OCI-M2 (cell line): ENCODE data around the gene C12orf42.
"Not testable (repeated sequence)": the region's sequence is repeated elsewhere in the genome, so short reads cannot be mapped to it uniquely, and the experiment has no call there.

ENCODE experiments used
- DNase-seq: peaks from one replicate; lab custom pipeline; 2025; ENCODE audit not compliant: unreplicated experiment; lab: John Stamatoyannopoulos, UW

C12orf42 gene

DNA sequence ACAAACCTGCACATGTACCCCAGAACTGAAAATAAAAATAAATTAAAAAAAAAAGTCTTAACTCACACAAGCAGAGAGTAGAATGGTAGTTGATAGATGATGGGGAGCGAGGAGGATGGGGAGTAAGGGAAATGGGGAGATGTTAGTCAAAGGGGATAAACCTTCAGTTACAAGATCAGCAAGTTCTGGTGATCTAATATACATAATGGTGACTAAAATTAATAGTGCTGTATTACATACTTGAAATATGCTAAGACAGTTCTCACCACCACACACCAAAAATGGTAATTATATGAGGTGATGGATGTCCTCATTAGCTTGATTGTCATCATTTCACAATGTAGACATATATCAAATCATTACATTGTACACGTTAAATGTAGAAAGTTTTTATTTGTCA, 3.2 kb upstream of the C12orf42 start:
- no peak for DNase-seq

DNA sequence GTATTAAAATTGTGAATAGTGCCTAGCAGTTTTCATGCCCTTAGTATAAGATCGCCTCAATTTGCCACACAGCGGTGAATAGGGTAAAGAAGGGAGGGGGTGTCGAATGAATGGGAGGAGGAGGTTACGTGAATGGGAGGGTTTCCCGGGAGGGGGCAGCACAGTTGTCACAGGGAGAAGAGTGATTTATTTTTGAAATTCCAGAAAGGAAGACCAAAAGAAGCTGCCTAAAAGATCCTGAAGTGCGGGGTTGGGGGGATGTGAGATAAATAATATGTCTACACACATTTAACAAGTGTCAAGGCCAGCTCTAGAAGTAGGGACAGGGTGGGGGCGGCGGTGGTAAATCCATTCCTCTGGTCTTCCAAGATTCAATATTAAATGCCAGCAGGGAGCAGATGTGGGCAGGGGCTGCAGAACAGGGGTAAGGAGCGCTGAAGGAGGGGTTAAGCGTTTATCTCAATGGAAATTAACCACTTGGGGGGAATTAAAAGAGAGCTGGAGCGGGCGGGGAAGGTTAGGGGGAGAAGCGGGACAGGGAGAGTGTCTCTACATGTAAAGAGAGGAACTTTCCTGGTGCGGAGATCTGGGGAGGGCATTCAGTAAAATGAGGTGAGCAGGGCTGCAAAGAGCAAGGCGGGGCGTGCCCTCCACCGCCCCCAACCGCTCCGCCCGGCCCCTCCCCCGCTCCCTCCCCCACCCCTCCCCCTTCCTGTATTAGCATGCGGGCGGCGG, 867 bp downstream of the C12orf42 start:
- DNase-seq = no peak

DNA sequence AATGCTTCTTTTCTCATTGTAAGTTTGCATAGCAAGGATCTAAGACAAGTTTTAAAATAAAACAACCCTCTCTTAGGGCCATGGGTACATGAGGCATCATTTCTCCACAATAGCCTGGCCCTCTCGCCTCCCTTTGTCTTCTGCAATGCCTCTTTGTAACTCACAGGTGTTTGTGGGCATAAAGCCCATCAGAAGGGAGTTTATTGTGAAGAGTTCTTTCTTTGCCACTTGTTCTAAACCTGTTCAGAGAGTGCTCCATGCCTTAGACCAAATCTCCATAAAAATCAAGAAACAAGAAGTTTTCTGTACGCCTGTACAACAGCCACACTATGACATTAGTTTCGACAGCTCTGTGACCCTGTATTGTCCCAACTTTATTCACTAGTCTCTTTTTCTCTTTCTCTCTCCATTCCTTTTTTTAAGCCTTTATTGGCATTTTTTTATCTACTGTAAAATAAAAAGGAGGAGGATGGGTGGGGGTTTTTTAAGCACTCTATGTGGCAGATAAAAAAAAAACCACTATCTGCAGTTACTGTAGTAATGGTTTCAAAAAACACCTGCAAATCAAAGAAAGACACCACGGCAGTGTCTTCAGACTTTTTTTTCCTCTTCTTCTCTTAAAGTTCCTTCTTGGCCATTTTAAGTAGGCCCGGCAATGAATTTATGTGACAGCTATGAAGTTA, 1.6 kb downstream of the C12orf42 start:
- DNase-seq = no peak

DNA sequence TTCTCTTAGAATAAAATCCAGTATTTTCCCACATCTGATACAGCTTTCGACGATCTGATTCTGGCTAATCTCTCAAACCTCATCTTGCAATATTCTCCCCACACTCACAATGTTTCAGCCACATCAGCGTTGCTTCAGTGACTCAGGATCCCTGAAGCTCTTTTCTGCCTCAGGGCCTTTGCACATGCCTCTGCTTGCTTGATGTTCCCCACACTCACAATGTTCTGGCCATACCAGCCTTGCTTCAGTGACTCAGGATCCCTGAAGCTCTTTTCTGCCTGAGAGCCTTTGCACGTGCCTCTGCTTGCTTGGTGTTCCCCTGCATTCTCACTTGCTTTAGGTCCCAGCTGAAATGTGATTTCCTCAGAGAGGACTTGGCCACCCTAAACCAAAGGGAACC, 2.6 kb downstream of the C12orf42 start:
- no peak for DNase-seq

DNA sequence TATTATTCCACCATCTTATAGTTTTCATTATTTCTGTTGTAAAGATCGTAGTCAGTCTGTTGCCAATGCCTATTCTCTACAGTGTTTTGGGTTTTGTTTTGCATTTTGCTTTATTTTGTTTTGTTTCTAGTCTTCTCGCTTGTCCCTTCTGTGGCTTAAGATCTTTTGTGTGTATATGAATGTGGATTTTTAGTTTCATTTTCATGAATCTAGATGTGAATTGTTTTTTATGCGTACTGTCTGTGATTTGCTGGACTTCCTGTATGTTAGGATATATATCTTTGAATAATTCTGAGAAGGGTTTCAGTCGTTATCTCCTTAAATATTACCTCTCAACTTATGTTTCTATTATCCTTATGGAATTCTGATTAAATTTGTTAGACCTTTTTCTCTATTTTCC, 13.4 kb downstream of the C12orf42 start:
- no peak for DNase-seq

DNA sequence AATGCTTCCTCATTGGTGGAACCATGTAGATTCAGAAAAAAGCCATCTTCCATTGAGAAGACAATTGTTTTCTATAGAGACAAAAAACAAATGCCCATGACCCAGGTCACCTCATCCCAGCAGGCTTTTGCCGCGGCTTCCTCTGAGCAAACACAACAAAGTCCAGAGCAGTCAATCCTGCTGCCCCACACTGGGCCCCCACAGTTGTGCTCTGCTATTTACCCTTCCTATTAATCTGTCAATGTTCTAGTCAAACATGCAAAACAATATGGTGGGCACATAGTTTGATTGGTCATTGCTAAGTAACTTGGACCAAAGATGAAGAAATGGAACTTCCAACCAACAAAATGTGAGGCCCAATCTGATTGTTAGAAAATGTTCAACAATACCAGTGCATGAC, 20.7 kb downstream of the C12orf42 start:
- no peak for DNase-seq

DNA sequence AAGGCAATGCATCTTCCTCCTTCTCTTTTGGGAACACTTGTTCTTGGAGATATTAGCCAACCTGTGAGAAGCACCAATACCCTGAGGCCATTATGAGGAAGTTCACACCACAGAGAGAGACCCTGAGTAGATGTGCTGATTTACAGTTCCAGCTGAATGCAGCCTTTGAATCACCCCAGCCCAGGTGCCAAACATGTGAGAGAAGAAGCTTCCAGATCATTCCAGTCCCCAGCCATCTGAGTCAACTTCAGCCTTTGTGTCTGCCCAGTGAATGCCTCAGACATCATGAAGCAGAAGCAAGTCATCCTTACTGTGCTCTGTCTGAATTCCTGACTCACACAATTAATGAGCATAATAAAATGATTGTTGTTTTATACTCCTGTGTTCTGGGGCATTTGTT, 25.1 kb downstream of the C12orf42 start:
- no peak for DNase-seq

DNA sequence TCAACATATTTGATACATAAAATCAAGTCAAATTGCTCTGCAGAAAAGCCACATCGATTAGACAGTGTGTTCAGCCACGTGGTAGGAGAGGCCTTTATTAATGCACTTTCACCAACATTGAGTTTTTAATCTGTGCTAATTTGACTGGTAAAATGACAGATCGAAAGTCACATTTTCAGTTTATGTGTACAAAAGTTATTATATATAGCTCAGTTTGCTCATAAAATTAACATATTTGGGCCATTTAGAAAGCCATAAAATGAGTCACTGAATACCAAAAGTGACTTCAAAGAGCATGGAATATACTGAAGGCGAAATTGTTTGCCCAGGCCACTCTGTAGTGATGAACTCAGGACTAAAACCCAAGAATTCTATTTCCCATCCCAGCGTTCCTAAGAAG, 26.0 kb downstream of the C12orf42 start:
- DNase-seq = no peak

DNA sequence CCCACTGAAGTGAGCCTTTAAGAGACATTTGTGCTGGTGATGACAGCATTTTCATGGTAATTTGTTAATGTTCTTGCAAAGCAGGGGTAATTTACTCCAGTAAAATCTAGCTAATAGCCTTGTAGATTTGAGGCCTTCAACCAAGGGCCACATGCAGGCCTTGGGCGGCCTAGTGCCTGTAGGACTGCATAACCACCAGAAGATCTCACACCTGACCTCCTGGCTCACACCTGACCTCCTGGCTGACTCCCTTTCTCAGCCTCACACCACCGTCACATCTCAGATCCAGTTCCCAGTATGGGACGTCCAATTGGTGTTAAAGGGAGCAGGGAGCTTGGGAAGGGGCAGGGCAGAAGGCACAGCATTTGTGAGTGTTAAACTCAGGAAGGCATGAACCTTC, 26.9 kb downstream of the C12orf42 start:
- DNase-seq = no peak

DNA sequence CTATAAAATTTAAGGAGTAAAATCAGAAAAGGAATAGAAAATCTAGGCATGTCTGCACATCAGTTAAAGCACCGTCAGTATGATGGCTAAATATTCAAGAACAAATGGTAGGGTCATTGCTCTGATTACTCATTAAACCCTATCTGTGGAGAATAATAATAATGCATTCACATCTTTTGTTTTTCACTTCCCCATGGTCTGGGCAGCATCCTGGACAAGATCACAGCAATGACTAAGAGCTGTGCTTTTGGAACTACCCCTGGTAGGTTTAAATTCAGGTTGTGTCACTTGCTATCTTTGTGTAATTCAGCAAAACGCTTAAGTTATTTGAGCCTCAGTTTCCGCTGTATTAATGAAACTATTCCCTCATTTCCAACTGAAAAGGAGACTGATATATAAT, 33.1 kb downstream of the C12orf42 start:
- no peak for DNase-seq

DNA sequence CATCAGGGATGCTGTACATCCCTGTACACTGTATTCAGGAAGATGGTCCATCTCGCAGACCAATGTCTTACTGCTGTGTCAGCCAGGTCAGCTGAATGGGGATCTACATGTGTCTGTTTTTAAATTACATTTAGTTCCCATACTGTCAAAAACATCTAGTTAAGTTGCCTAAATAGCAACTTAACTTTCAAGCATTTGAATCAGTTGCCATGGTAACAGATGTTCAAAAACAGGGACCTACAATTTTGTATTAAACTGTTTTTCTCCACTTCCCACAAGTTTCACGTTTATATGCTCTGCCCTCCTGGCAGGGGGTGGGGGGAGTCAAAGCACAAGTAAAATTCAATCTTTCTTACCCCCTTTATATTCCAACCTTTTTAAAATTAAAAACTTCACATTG, 38.3 kb downstream of the C12orf42 start:
- DNase-seq = no peak

DNA sequence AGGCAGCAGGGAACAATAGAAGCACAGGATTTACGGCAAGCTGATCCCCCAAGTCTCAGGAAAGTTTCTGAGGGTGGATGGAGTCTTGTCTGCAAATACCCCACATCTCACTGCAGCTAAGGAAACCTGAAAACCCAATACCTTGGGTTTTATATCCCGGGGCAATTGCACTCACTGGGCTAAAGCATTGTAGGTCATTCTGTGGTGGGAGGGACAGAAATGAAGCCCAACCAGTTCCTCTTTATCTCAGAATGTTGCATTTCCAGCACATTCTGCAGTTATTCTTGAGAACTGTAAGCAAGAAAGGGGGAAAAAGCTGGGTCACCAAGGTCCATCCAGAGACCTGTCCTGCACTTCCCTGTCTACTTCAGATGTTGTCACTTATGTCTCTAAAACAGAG, 39.8 kb downstream of the C12orf42 start:
- no peak for DNase-seq

DNA sequence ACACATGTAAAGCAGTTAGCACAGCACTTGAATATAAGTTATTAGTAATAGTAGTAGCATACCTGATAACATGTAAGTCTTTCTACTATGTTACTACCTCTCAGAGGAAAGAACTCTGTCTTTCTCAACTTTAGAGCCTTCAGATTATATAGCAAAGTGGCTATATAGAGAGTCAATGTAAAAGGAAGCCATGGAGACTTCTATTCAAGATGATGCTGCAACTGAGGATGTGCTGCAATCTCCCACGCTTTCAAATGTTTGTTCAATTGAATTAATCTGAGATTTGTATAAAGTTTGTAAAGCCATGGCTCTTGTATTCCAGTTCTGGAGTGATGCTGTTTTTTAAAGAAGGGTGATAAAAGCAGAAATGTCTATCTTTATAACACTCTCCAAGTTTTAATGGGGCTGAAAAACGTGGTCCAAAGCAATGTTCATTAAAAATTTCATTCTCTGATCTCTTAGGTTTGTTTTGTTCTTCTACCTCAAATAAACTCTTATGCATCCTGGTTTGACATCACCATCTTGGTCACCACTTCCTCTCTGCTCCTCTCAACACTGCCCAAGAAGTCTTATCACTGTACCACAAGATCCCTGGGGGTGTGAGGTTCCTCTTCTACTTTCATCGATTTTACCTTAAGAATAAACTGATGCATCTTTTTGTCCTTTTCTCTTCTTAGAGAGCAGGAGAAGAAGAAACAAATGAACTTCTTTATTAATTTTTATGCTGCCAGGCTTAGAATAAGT, 40.6 kb downstream of the C12orf42 start:
- no peak for DNase-seq

DNA sequence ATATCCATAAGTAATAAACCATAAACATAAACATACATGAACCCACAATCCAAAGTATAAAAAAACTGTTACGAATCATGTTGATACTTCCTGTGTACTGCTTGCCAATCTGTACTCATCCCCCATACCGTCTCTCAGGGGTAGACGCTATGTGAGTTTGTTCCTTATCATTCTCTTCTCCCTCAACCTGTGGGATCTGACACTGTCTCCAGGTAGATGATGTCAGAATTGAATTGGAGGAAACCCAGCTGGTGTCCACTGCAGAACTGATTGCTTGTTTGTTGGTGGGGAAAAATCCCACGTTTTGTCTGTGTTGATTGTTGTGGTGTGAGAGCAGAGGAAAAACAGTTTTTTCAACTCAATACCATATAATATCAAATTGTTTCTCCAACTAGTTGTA, 50.8 kb downstream of the C12orf42 start:
- no peak for DNase-seq

DNA sequence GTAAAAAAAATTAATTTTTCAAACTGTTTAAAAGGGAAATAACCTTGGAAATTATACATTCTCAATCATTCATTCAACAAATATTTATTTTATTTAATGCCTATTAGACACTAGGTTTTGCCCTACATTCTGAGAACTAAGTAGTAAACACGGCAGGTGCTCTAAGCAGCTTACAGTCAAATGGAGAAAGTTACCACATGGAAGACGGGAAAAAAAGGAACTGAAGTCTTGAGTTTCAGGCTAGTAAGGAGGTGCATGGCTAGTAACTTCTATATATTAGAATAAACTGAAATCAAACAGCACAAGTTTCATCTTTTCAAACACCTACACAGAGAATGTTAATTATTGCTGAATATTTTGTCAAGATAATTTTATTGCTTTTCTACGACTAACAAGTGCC, 52.9 kb downstream of the C12orf42 start:
- no peak for DNase-seq

DNA sequence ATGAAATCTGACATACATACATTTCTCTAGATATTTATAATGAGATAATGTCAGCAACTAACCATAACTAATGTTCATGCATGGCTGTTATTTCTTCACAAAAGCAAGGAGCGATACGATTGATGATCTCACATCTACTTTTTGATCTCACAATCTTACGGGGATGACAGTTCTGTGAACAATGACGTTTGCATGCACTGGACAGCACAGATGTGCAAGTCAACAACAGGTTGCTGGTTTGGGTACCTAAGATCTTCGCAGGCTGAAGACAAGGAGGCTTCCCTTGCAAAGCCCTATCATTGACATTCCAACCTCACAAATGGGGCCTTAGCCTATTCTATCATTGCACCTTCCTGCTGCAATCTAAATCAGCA, 53.6 kb downstream of the C12orf42 start:
- no peak for DNase-seq

DNA sequence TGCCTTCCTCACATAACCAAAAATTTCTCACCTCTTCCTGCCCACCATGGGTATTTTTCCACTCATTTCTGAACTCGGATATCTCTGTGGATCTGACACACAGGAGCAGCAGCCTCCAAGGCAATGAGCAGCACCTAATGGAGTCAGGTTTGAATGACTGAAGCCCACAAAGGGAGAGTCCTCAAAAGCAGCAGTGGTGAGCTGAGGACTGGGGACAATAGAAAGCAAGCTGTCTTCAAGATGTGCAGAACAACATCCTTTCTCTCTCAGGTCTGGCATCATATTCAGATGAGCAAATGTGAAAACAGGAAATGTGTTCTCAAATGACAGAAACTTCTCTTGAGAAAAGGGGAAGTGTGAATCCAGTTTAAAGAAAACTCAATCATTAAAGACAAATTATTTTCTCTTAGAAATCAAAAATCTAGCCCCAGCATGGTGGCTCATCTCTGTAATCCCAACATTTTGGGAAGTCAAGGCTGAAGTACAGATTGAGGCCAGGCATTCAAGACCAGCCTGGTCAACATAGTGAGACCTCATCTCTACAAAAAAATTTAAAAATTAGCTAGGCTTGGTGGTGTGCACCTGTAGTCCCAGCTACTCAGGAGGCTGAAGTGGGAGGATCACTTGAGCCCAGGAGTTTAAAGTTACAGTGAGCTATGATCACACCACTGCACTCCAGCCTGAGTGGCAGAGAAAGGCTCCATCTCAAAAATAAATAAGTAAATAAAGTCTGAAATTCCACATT, 54.2 kb downstream of the C12orf42 start:
- no peak for DNase-seq

DNA sequence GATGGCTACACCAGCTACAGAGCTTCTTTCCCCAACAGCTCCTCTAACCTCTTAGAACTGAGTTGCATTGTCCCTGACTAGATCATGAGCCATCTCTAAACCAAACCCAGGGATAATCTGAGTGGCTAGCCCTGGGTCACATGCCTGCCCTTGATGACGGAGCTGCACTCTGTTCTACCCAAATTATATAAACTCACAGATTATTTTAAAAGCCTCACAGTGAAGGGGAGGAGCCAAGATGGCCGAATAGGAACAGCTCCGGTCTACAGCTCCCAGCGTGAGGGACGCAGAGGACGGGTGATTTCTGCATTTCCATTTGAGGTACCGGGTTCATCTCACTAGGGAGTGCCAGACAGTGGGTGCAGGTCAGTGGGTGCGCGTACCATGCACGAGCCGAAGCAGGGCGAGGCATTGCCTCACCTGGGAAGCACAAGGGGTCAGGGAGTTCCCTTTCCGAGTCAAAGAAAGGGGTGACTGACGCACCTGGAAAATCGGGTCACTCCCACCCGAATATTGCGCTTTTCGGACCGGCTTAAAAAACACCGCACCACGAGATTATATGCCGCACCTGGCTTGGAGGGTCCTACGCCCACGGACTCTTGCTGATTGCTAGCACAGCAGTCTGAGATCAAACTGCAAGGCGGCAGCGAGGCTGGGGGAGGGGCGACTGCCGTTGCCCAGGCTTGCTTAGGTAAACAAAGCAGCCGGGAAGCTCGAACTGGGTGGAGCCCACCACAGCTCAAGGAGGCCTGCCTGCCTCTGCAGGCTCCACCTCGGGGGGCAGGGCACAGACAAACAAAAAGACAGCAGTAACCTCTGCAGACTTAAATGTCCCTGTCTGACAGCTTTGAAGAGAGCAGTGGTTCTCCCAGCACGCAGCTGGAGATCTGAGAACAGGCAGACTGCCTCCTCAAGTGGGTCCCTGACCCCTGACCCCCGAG, 61.3 kb downstream of the C12orf42 start:
- not testable (repeated sequence) for DNase-seq

DNA sequence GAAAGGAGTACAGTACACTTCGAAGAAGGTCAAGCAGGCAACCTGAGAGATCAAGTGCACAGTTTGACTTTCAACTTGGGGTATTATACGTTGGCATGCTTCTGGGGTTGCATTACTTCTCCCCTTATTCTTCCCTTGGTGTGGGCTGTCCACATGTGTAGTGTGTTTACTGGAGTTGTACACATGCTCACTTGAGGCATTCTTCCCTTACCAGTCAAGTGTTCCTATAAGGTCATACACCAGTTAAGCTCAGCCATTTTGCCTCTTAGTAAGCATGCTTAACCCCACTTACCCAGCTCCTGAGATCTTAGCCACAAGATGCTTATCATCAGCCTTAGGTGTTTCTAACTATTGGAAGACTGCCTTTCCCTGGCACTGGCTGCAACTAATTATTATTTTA, 63.8 kb downstream of the C12orf42 start:
- DNase-seq = no peak

DNA sequence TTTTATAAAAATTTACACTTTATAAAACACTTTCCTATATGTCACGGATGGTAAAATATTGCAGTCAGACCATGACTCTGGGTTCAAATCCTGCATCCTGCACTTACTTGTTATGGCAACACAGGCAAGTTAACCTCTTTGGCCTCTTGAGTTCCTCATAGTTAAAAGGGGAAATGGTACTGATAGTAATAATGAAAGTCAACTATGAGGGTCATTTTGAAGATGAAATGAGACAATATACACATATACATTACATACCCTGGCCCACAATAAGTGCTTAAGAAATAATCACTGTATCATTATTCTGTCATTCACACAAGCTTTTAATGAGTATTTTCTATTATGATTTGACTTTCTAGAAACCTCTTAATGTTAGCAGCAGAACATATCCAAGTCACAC, 64.4 kb downstream of the C12orf42 start:
- DNase-seq = no peak
